NAMALWA (cell line): ENCODE measurements around the gene HTR2A.

Experiments used
- DNase-seq: peaks from one replicate; pipeline ENCODE4 v3.0.0-alpha.2; 2015; ENCODE audit warnings: low spot score

The HTR2A gene

DNA sequence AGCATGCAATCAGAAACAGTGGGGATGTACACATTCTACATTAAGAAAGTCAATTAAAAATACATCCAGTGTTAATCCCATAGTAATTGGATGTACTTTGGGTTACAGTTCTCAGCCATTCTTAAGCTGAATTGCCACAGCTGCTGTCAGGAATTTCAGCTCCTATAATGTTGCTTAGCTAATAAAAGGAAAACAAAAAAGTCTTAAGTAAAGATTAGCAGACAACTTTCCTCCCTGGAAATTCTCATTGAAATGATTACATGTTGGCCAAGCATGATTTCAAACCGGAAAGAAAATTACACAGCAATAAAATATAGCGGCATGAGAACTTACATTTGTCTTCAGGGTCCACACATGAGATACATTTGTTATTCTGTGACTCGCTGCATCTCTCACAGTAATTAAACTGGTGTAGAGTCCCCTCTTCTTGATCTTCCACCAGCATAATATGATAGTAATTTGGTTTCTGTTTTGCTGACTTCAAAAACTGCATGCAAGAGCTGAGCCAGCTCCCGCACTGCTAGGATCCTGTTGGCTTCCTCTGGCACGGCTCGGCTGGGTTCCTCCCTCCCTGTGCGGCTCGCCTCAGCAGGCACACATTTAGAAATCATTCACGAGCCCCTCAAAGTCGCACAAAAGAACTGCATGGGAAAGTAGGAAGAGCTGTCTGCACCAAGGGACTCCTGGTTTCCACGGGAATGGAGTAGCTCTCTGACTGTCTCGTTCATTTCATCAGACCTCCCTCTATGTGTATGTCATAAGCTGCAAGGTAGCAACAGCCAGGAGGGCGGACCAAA is at the start of gene HTR2A:
TSS of gene HTR2A (minus strand) at position 713 of the 797 bp plus-strand sequence. CDS start 1,147 bp downstream, outside the sequence.
- DNase-seq = no peak

DNA sequence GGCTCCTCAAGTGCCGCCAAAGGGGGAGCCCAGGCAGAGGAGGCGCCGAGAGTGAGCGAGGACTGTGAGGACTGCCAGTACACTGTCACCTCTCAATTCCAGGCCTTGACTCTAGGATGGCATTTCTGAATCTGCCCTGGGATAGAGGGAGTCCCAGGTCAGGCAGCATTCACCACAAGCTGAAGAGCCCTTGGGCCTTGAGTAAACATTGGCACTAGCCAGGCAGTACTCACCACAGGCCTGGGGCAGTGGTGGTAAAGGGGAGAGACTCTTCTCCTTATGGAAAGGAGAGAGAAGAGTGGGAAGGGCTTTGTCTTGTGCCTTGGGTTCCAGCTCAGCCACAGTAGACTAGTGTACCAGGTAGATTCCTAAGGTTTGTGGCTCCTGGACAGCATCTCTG is 39.7 kb upstream of the HTR2A start:
- DNase-seq = no peak

- DNase-seq = no peak
Measured at GRCh38 chr13:46934749-46935148, 37.9 kb upstream of the HTR2A start.

DNA sequence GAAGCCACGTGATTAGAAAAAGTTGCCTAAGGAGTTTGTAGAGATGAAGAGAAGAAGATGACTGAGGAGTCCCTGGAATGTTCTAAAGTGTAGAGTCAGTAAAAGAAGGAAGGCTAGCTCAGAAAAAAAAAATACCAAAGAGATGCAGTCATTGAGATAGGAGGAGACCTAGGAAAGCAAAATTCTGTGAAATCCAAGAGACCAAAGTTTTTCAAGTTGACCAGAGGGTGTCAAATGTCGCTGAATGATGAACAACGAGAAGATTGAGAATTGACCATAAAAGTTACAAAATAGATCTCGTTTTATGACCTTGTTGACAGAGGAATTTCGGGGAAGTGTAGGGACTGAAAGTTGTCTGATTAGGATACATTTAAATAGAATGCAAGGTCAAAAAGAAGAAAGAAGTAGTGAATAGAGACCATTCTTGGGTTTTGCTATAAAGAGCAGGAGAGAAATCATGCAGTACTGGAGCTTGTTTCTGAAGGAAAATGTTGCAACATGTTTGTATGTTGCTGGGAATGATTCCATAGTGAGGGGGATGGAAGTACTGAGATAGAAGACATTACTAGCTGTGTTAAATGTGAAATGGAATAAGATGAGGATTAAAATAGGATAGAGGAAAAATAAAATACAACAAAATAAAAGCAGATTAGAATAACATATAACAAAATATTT is 30.2 kb upstream of the HTR2A start:
- DNase-seq = no peak

DNA sequence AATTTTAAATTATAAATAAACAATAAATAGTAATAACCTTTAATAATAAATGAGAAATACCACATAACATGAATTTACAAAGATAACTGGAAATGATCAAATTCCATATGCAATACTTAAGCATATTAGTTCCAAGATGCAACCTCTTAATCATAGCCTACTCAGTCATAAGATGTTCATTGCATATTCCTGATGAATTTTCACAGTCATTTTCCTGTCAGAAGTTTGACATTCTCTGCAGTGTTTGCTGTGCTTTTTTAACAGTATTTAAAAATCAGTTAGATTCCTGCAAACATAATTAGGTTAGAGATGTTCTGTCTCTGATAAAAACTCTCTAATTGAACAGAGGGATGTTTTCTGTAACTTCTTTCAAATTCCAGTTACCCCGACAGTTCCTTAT is 28.6 kb upstream of the HTR2A start:
- DNase-seq = no peak

GRCh38 chr13:46914341-46914740 is 17.5 kb upstream of the HTR2A start:
- DNase-seq = no peak

DNA sequence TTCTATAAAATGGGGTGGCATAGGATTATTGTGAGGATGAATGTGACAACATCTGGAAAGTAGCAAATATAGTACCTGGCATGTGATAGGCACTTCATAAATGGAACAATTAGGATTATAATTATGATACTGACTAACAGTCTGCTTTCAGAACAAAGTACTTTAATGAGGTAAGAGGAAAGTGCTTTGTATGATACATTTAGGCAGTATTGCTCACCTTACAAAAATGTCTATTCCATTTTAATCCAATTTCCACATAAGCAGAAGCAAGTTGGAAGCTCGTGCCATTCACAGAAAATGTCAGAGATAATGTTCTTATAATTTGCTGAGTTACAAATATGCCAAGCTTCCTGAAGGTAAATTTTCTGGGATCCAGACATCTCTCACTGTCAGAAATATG is 16.9 kb upstream of the HTR2A start:
- no peak for DNase-seq

DNA sequence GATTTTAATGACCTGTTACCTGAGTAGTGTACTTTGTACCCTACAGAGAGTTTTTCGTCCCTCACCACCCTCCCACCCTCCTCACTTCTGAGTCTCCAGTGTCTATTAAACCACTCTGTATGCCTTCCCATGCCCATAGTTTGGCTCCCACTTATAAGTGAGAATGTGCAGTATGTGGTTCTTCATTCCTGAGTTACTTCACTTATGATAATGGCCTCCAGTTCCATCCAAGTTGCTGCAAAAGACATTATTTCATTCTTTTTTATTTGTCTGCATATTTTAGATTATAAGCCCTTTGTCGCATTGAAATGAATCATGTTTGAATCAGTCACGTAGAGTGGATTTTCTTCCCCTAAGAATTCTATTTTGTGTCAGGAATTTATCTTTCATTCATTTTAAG is 12.2 kb upstream of the HTR2A start:
- no peak for DNase-seq

- DNase-seq = no peak
Measured at GRCh38 chr13:46908501-46908900, 11.6 kb upstream of the HTR2A start.

- no peak for DNase-seq
Measured at GRCh38 chr13:46906405-46906804, 9.6 kb upstream of the HTR2A start.

GRCh38 chr13:46905249-46905648 is 8.4 kb upstream of the HTR2A start:
- DNase-seq = no peak

DNA sequence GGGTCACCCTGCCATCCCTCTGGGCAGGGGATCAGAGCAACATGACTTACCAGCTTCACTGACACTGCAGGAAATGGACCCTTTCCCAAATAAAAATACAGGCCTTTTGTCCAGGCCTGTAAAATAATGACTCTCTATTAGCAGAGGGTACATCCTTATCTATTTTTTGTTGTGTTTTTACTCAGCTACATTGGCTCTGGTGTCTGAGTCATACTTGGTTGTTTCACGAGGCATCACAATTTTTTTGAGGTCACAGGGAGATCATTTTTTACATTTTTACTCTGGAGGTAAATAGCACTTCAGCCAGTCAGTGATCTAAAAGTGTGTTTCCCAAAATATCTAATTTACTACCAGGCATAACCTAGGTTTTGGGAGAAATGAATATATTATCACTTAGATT is 6.9 kb upstream of the HTR2A start:
- no peak for DNase-seq

DNA sequence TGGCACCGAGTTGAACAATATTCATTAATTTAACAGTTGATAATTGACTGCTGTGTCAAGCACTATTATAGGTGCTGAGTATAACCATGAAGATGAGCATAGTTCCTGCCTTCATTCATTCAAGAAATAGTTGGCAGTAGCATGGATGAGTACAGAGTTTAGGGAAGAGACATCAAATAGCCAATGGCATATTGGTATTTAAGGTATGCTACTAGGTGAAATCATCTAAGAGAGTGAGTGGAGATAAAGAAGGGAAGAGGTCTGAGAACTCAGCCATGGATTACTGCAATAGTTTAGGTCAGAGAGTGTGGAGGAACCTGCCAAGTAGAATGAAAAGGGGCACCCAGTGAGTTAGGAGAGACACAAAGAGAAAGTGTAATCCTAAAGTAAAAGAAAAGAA is 4.9 kb upstream of the HTR2A start:
- DNase-seq = no peak

DNA sequence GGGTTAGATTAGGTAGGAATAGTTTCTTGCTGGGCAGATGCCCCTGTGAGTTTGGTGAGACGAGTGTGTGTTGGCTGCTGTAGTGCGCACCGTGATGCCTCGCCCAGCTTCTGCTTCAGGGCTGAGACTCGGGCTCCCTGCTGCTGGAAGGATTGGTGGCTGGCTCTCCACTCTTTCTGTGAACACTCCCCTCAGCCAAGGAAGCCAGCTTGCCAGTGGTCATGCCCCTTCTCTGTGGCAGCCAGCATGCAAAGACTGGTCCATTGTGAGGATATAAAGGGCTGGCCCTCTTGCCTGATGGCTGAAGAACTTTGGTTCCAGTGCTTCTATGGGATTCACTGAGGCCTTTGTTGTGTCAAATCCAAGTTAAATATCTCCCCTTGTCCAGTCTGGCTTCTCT is 2.9 kb upstream of the HTR2A start:
- DNase-seq = no peak

GRCh38 chr13:46895381-46895780 is 1.5 kb downstream of the HTR2A start:
- DNase-seq = no peak

DNA sequence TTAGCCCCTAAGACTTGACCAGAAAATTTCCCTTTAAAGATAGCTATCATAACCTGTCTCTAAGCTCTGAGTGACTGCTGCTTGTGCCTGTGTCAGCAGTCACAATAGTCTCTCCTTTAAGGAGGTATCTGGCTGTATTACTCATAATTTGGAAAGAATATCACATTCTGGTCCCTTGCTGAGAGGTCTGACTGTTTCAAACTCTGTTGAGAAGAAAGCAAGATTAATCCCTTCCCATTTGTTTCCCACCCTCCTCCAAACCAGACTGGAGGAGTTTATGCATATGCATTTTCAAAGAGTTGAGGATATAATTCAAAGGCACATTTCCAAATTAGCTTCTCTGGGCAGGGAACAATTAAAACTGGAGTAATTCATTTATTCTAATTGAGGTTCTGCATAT is 2.3 kb downstream of the HTR2A start:
- no peak for DNase-seq

DNA sequence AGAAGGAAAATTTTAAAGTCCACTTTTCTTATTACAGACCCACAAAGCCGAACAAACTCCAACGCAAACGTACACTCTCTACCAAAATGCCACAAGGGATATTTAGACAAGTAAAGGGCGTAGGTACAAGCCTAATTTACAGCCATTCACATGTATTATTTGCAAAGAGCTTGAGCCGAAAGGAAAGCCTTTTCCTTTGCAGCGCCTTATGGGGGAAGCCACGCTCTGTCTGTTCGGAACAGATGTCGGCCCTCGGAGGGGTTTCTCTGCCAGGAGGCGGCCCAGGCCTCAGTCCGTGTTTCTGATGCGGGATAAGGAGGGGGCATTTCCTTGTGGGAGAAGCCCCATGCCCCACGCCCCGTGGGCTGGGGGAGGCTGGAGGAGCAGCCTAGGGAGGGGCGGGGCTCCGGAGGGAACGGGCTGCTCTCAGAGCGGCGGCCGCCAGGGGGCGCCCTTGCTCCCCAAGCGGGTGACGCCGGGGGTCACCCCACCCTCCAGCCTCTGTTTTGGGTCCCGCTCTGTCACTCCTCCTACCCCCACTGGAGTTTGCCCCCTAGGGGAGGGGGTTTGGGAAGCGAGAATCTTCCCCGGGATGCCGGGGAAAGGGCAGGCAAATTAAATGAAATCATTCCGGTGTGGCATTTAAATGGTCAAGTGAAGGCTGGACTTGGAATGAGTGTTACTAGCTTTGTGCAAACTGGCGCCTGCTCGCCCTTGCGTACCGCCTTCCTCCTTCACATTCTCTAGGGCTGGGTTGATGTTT is 2.9 kb downstream of the HTR2A start:
- peak; percentile 72 for DNase-seq

DNA sequence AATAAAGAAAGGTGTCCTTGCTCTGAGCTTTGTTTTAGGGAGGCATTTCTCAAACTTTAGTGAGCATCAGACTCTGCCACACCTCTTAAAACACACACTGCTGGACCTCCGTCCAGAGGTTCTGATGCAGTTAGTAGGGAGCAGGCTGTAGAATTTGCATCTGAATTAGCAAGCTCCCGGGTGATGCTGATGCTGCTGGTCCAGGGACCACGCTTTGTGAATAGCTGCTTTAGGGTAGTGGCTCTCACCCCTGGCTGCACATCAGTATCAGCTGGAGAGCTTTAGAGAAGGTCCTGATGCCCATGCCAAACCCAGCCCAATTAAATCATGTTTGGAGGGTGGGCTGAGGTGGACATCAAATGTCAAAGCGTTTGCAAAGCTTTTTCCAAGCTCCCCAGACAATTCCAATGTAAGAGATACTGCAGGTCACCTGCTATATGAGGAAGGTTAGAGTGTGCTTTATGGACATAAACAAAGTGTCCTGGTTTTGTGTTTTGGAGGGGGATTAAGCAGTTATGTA is 3.6 kb downstream of the HTR2A start:
- no peak for DNase-seq

- DNase-seq = no peak
Measured at GRCh38 chr13:46885018-46885417, 11.8 kb downstream of the HTR2A start.

DNA sequence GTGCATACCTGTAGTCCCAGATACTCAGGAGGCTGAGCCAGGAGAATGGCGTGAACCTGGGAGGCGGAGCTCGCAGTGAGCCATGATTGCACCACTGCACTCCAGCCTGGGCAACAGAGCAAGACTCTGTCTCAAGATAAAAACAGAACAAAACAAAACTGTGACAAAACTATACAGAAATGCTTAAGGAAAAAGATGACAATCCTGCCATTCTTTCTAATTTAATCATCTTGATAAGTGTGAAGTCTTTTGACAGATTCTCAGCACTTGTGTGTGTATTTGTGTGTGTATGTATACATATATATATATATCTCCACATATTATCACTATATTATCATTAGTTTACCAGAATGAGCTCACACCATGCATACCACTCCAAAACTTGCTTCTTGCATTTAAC is 12.3 kb downstream of the HTR2A start:
- DNase-seq = no peak

DNA sequence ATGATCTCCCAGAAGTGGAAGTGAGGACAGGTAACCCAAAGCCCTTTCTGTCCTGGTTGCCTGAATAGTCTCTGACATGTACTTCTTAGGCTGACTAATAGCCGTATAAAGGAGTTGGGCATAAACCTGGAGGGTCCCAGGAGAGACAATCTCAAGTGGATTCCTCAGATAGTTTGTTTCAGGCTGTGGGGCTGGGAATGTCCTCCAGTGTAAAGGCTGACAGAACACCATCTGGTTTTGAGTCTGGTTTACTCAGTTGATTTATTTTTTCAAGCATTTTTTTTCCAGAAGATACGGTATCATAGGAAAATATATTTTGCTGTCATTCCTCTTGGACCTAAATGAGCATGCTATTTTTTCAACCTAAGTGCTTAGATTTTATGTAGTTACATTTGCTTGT is 15.2 kb downstream of the HTR2A start:
- no peak for DNase-seq

DNA sequence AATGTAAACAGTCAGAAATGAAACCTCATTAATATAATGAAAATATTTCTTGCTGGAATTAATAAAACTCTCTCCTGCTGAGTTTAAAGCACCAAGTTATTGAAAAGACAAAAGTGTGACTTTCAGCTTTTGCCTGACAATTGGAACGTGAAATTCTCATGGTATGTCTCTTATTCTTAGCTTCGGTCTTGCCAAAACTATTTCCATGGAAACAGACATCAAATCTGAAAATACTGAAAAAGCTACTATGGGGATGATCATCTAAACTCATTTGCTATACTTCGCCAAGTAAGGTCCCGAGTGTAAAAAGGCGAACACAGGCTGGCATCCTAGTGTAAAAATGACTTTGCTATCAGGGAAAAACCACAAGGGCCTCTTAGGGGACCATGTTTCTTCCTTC is 22.8 kb downstream of the HTR2A start:
- DNase-seq = no peak

DNA sequence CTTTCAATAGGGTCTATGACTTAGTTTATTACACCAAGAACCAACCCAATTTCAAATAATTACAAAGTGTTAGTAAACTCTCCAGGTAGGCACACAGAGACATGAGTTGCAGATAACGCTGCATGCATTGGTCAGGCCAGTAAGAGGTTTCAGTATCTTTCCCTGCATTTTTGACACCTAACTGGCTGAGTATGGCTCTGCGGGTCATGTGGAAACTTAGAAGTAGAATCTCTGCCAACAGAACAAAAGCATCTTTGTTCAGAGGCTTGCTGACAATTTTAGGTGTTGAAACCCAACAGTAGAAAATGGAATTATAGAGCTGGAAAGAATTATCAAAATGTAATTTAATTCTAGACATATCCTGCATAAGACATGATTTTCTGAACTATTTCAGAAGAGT is 25.3 kb downstream of the HTR2A start:
- no peak for DNase-seq
